GM23248 (cell line): ENCODE results near the gene KEL. TPM values are rescaled to one million over a fixed set of nuclear protein-coding genes. Genes with fewer than 3 reads are reported as not detected.

Experiments
- DNase-seq: peaks from one replicate; pipeline ENCODE4 v3.0.0-alpha.2; 2015
- H2AFZ ChIP-seq: fragments of 200-600 bp; sonication (generic); 2 replicates; pipeline ENCODE4 v1.6.1; 2016; ENCODE audit warnings: antibody characterized with exemption
- H3F3A ChIP-seq: fragments of 200-600 bp; sonication (generic); 2 replicates; pipeline ENCODE4 v1.6.1; 2016; ENCODE audit warnings: mild to moderate bottlenecking, antibody characterized with exemption, mixed run types; ENCODE audit not compliant: insufficient read depth
- H3K27ac ChIP-seq: fragments of 200-600 bp; sonication (generic); 2 replicates; pipeline ENCODE4 v1.5.1; 2016; ENCODE audit warnings: mild to moderate bottlenecking
- H3K27me3 ChIP-seq: fragments of 200-600 bp; sonication (generic); replicated peaks from 2 replicates; pipeline ENCODE4 v1.6.1; 2016; ENCODE audit warnings: mild to moderate bottlenecking; ENCODE audit not compliant: insufficient read depth
- H3K36me3 ChIP-seq: fragments of 200-600 bp; sonication (generic); 2 replicates; pipeline ENCODE4 v1.6.1; 2016; ENCODE audit warnings: low read depth, mild to moderate bottlenecking
- H3K4me1 ChIP-seq: fragments of 200-600 bp; sonication (generic); 2 replicates; pipeline ENCODE4 v1.6.1; 2016; ENCODE audit warnings: mild to moderate bottlenecking; ENCODE audit not compliant: insufficient read depth
- H3K4me2 ChIP-seq: fragments of 200-600 bp; sonication (generic); one replicate; pipeline ENCODE4 v1.6.1; 2016; ENCODE audit warnings: mild to moderate bottlenecking; ENCODE audit not compliant: unreplicated experiment
- H3K4me3 ChIP-seq: fragments of 200-600 bp; sonication (generic); 2 replicates; pipeline ENCODE4 v1.5.1; 2016; ENCODE audit warnings: mild to moderate bottlenecking
- H3K79me2 ChIP-seq: fragments of 200-600 bp; sonication (generic); 2 replicates; pipeline ENCODE4 v1.6.1; 2016; ENCODE audit warnings: mild to moderate bottlenecking; ENCODE audit not compliant: insufficient read depth
- H3K9ac ChIP-seq: fragments of 200-600 bp; sonication (generic); 2 replicates; pipeline ENCODE4 v1.6.1; 2016; ENCODE audit warnings: mild to moderate bottlenecking
- H3K9me2 ChIP-seq: fragments of 200-600 bp; sonication (generic); 2 replicates; pipeline ENCODE4 v1.6.1; 2016; ENCODE audit warnings: mixed run types, mild to moderate bottlenecking, moderate library complexity; ENCODE audit not compliant: insufficient read depth
- H3K9me3 ChIP-seq: fragments of 200-600 bp; sonication (generic); one replicate; pipeline ENCODE4 v1.6.1; 2017; ENCODE audit warnings: low read depth
- H4K20me1 ChIP-seq: fragments of 200-600 bp; sonication (generic); 2 replicates; pipeline ENCODE4 v1.6.0; 2016; ENCODE audit not compliant: insufficient read depth
- EZH2 ChIP-seq: fragments of 200-600 bp; sonication (generic); IDR thresholded peaks from 2 replicates; pipeline ENCODE4 v1.6.1; 2018; ENCODE audit warnings: antibody characterized with exemption, mild to moderate bottlenecking; ENCODE audit not compliant: insufficient read depth, poor library complexity, severe bottlenecking
- EZH2phosphoT487 ChIP-seq: fragments of 200-600 bp; sonication (generic); IDR thresholded peaks from 2 replicates; pipeline ENCODE4 v1.6.1; 2018; ENCODE audit warnings: antibody characterized with exemption, moderate library complexity, mild to moderate bottlenecking, low read depth; ENCODE audit not compliant: insufficient read depth
- WGBS, 2 experiments: methylation state at CpG; one replicate each; pipeline ENCODE4 v1.1.6; 2015 to 2017; ENCODE audit warnings: low lambda C conversion rate in 2 of 2, low coverage in 1 of 2; ENCODE audit errors: missing lambda C conversion rate in 2 of 2; 5-methylcytosine and 5-hydroxymethylcytosine counted together
- in situ Hi-C: fragments of 300-500 bp; cut with MboI; formaldehyde crosslinking; loops from 2 replicates; pipeline ENCODE4 v1.15.0; 2020
- polyA plus RNA-seq: library from polyadenylated mRNA; unstranded; fragments of >200 nt; fragmentation: Nextera tagmentation; extraction: Ambion mirVana; gene quantifications from 2 replicates; pipeline ENCODE4 v1.2.1, GENCODE V29; 2016
- total RNA-seq: library from RNA; depleted of rRNA; stranded (reverse); fragments of >200 nt; shearing (Covaris generic); gene quantifications from 2 replicates; pipeline ENCODE4 v1.2.3, GENCODE V29; 2014

The KEL gene
- total and polyA plus RNA-seq, 2 experiments from 2014 or later, result not detected

- Histone ChIP-seq H3K4me3 (no peak overlapping the region), H3K27ac (no peak overlapping the region), H2AFZ (no peak overlapping the region), H3K9me2 (no peaks in the 10 kb centered on the region), H3K9ac (no peak overlapping the region), H3K36me3 (no peaks in the 10 kb centered on the region), H4K20me1 (no peaks in the 10 kb centered on the region), H3K4me2 (no peak overlapping the region), H3K4me1 (no peaks in the 10 kb centered on the region), H3K9me3 (no peaks in the 10 kb centered on the region), H3K27me3 (no peaks in the 10 kb centered on the region; the same call in none of the 2 replicates), H3F3A (no peaks in the 10 kb centered on the region), H3K79me2 (no peaks in the 10 kb centered on the region)
- TF ChIP-seq EZH2 (no peak), EZH2phosphoT487 (no peak)
- no peak for DNase-seq
- in situ Hi-C loops, result no loop called here
- 33 to 34% methylated on average over 2 of the region's 2 CpGs for WGBS, 2 experiments
Observed at GRCh38 chr7:142923391-142923790, 38.8 kb downstream of the KEL start.

DNA sequence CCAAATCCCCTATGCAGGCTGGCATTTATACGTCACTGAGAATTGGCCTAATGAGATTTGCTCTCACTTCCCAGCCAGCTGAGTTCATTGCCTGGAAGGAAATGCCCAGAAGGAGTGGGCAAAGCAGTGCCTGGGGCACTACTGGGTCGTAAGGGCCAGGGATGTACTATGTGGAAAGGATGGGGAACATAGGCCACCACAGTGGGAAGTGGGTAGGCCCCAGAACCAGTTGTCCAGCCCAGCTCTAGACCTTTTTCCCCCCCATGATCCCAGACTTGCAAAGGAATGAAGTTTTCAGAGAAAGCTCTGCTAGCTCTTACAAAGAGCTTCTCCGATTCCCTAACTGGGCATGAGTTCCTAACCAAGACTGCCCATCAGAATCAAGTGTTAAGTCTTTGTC lies 42.5 kb downstream of the KEL start:
- Histone ChIP-seq H3K4me2 (no peak overlapping the region), H3K27ac (no peak overlapping the region), H3K79me2 (no peaks in the 10 kb centered on the region), H3K4me3 (no peak overlapping the region), H3K9me2 (no peaks in the 10 kb centered on the region), H3K27me3 (no peaks in the 10 kb centered on the region; the same call in 1 of the 2 replicates), H3K9me3 (no peaks in the 10 kb centered on the region), H3F3A (no peaks in the 10 kb centered on the region), H2AFZ (no peak overlapping the region), H3K36me3 (no peaks in the 10 kb centered on the region), H4K20me1 (no peaks in the 10 kb centered on the region), H3K9ac (no peak overlapping the region), H3K4me1 (no peaks in the 10 kb centered on the region)
- in situ Hi-C loops, result no loop called here
- TF ChIP-seq EZH2phosphoT487, result no peak
- no peak for TF ChIP-seq EZH2
- DNase-seq, result no peak
- WGBS, 2 experiments, result 20 to 26% methylated on average over 3 of the region's 3 CpGs

- in situ Hi-C loops, result no loop called here
- no peaks in the 10 kb centered on the region for H3K9me3 ChIP-seq
- H3K4me1 ChIP-seq, result no peaks in the 10 kb centered on the region
- no peak overlapping the region for H3K4me2 ChIP-seq
- no peak overlapping the region for H3K9ac ChIP-seq
- 19 to 21% methylated on average over 2 of the region's 2 CpGs for WGBS, 2 experiments
- H3K9me2 ChIP-seq, result no peaks in the 10 kb centered on the region
- H3K79me2 ChIP-seq, result no peaks in the 10 kb centered on the region
- H4K20me1 ChIP-seq, result no peaks in the 10 kb centered on the region
- no peak overlapping the region for H2AFZ ChIP-seq
- no peak overlapping the region for H3K27ac ChIP-seq
- H3K4me3 ChIP-seq, result no peak overlapping the region
- no peaks in the 10 kb centered on the region for H3K36me3 ChIP-seq
- H3F3A ChIP-seq, result no peaks in the 10 kb centered on the region
- TF ChIP-seq EZH2, result no peak
- TF ChIP-seq EZH2phosphoT487, result no peak
- DNase-seq, result no peak
- no peaks in the 10 kb centered on the region; the same call in 1 of the 2 replicates for H3K27me3 ChIP-seq
Observed at GRCh38 chr7:142918901-142919300, 43.3 kb downstream of the KEL start.

- TF ChIP-seq EZH2phosphoT487 (no peak), EZH2 (no peak)
- H4K20me1 ChIP-seq, result no peaks in the 10 kb centered on the region
- H2AFZ ChIP-seq, result no peak overlapping the region
- no peaks in the 10 kb centered on the region for H3K79me2 ChIP-seq
- no peak overlapping the region for H3K4me3 ChIP-seq
- H3K27me3 ChIP-seq, result no peaks in the 10 kb centered on the region; the same call in 1 of the 2 replicates
- in situ Hi-C loops, result no loop called here
- WGBS, 2 experiments, result 14 to 20% methylated on average over 3 of the region's 3 CpGs
- no peak overlapping the region for H3K4me2 ChIP-seq
- DNase-seq, result no peak
- no peak overlapping the region for H3K9ac ChIP-seq
- no peaks in the 10 kb centered on the region for H3K36me3 ChIP-seq
- no peaks in the 10 kb centered on the region for H3F3A ChIP-seq
- H3K27ac ChIP-seq, result no peak overlapping the region
- no peaks in the 10 kb centered on the region for H3K4me1 ChIP-seq
- H3K9me3 ChIP-seq, result no peaks in the 10 kb centered on the region
- no peaks in the 10 kb centered on the region for H3K9me2 ChIP-seq
Observed at GRCh38 chr7:142917447-142917846, 44.7 kb downstream of the KEL start.

DNA sequence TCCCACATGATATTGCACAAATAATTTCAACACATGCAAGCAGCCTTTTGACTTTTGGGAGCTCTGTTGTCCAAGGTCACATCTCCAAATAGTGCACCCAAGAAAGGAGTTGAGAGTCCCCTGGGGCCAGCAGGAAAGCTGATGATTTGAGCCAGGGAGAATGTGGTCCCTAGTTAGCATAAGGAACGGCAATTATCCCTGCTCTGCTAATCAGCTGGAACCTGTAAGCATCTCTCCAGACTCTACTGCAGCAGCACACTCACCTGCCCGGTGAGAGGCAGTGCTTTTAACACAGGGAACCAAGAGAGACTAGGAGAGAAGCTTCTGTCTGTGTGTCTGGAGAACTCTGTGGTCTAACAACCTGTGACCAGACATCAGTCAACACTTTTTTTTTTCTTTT lies 45.7 kb downstream of the KEL start:
- Histone ChIP-seq H3K27ac (no peak overlapping the region), H3K36me3 (no peaks in the 10 kb centered on the region), H3K4me3 (no peak overlapping the region), H3K79me2 (no peaks in the 10 kb centered on the region), H3K4me1 (no peaks in the 10 kb centered on the region), H3K9me3 (no peaks in the 10 kb centered on the region), H3F3A (no peaks in the 10 kb centered on the region), H3K9ac (no peak overlapping the region), H3K9me2 (no peaks in the 10 kb centered on the region), H3K27me3 (no peaks in the 10 kb centered on the region; the same call in none of the 2 replicates), H2AFZ (no peak overlapping the region), H3K4me2 (no peak overlapping the region), H4K20me1 (no peaks in the 10 kb centered on the region)
- in situ Hi-C loops, result no loop called here
- TF ChIP-seq EZH2phosphoT487, result no peak
- no peak for TF ChIP-seq EZH2
- 12% methylated on average over 2 of the region's 2 CpGs for WGBS, 2 experiments
- DNase-seq, result no peak
